Measurements from ENCODE around the gene FECH. TPM values are rescaled to one million over a fixed set of nuclear protein-coding genes. Genes with fewer than 3 reads are reported as not detected.
A peak's percentile ranks its signal among the peaks of the same experiment; 100 is the strongest.

FECH gene, protein sequence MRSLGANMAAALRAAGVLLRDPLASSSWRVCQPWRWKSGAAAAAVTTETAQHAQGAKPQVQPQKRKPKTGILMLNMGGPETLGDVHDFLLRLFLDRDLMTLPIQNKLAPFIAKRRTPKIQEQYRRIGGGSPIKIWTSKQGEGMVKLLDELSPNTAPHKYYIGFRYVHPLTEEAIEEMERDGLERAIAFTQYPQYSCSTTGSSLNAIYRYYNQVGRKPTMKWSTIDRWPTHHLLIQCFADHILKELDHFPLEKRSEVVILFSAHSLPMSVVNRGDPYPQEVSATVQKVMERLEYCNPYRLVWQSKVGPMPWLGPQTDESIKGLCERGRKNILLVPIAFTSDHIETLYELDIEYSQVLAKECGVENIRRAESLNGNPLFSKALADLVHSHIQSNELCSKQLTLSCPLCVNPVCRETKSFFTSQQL
- 24.1 and 24.8 TPM in 2 replicates for total RNA-seq (2021)
- long read RNA-seq, transcript FECH-202 (11 exons, 2,526 nt), result minor isoform, 13 of 106 reads
- long read RNA-seq, transcript FECH-201 (11 exons, 3,853 nt), result major isoform, 74 of 106 reads
- long read RNA-seq, partial matches to known transcripts, result 8 of 106 reads
- long read RNA-seq, other reads (novel, unspliced or antisense), result 10 of 106 reads

DNA sequence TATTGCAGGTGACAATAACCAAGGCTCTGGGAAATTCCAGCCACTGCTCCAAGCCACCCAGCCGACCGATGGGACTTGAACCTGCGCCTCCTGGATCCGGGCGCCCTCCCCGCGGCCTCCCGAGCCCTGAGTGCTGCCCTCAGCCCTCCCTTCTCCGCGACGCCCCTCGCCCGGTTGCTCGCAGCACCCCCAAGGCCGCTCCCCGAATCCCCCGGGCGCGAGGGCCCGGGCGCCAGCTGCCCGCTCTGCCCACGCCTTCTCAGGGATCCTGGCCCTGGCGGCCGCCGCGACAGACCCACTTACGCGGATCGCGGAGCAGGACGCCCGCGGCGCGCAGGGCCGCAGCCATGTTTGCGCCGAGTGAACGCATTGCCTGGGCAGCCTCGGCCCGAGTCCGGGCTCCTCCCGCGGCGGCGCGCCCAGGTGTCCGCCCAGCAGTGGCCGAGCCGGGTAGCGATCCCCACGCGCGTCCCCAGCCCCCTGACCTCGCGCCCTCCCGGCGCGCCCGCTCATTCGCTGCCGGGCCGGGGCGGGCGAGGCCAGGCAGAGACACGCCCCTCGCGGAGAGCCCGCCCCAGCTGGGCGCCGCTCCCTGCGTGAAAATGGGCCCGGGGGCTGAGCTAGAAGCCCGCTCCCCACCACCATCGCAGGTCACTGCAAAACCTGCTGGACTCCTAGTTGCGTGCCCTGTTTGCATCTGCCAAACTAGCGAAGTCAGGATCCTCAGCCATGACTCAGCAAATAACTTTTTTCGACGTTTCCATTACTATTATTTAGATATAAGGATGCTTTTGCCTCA lies at the start of gene FECH:
TSS of gene FECH (minus strand) at position 452 of the 799 bp plus-strand sequence. CDS start at position 370, 82 bp downstream.
- H3K4me1 Mint-ChIP-seq, result peaks cover 21% of the 10 kb centered on the region in 2 experiments
- Histone ChIP-seq H3K79me2 (ENCODE audit: insufficient read depth, low read length) (no peaks in the 10 kb centered on the region), H4K91ac (ENCODE audit: insufficient read length, low read depth, low read length) (no peak within 1 kb of the TSS), H2BK5ac (ENCODE audit: insufficient read length, low read length) (no peak within 1 kb of the TSS), H3K9me3 (ENCODE audit: control insufficient read depth, low read depth, low read length) (no peaks in the 10 kb centered on the region), H4K8ac (replicated peaks; ENCODE audit: insufficient read length, low read depth, low read length) (no peak within 1 kb of the TSS), H3K4ac (ENCODE audit: low read depth, low read length) (no peak within 1 kb of the TSS), H3K14ac (ENCODE audit: insufficient read depth, low read length) (peak within 1 kb of the TSS; percentile 76), H3K4me1 (ENCODE audit: insufficient read depth, low read length) (peaks cover 6% of the 10 kb centered on the region; the same call in 1 of the 2 replicates), H3K4me2 (ENCODE audit: insufficient read depth, insufficient read length, low read length) (peak within 1 kb of the TSS; percentile 92), H3K23me2 (ENCODE audit: insufficient read length, low read depth, low read length, poor library complexity, severe bottlenecking) (peaks cover 11% of the 10 kb centered on the region), H3K27ac (ENCODE audit: insufficient read length, low read depth, low read length) (no peak within 1 kb of the TSS), H3K9ac (ENCODE audit: extremely low read depth, insufficient read length, low read length) (peak within 1 kb of the TSS; percentile 67), H2BK120ac (ENCODE audit: low read depth, low read length, poor library complexity, severe bottlenecking) (no peak within 1 kb of the TSS), H2AFZ (ENCODE audit: low read length) (no peak within 1 kb of the TSS), H4K20me1 (ENCODE audit: control insufficient read depth, insufficient read depth, insufficient read length) (no peaks in the 10 kb centered on the region), H3K23ac (ENCODE audit: insufficient read length, low read depth, low read length) (no peak within 1 kb of the TSS), H3K27me3 (ENCODE audit: insufficient read depth, low read length) (no peaks in the 10 kb centered on the region), H3K18ac (ENCODE audit: insufficient read length, low read depth, low read length) (peak within 1 kb of the TSS; percentile 33), H3K79me1 (ENCODE audit: insufficient read depth, low read depth, low read length, poor library complexity, severe bottlenecking) (no peaks in the 10 kb centered on the region), H2BK12ac (ENCODE audit: insufficient read length, low read depth, low read length) (no peak within 1 kb of the TSS), H2AK5ac (ENCODE audit: insufficient read length, low read length) (no peak within 1 kb of the TSS), H3T11ph (ENCODE audit: low read length) (no peak within 1 kb of the TSS), H2BK20ac (ENCODE audit: low read depth, low read length, poor library complexity, severe bottlenecking) (no peak within 1 kb of the TSS), H3K56ac (ENCODE audit: insufficient read length, low read depth, low read length) (no peak within 1 kb of the TSS), H4K5ac (ENCODE audit: insufficient read length, low read depth, low read length) (no peak within 1 kb of the TSS), H2BK15ac (ENCODE audit: low read depth, low read length) (no peak within 1 kb of the TSS)
- H3K27ac Mint-ChIP-seq, result peak within 1 kb of the TSS in 2 of 3 experiments; percentile 45 to 83; a peak in 3 of 7 replicates
- H3K36me3 Mint-ChIP-seq (ENCODE audit: insufficient read depth in 1 of 3, low read depth in 3 of 3), result peaks cover 4 to 8% (median 7%) of the 10 kb centered on the region in 3 experiments; a peak in 4 of 7 replicates
- TF ChIP-seq, protein P1, sequence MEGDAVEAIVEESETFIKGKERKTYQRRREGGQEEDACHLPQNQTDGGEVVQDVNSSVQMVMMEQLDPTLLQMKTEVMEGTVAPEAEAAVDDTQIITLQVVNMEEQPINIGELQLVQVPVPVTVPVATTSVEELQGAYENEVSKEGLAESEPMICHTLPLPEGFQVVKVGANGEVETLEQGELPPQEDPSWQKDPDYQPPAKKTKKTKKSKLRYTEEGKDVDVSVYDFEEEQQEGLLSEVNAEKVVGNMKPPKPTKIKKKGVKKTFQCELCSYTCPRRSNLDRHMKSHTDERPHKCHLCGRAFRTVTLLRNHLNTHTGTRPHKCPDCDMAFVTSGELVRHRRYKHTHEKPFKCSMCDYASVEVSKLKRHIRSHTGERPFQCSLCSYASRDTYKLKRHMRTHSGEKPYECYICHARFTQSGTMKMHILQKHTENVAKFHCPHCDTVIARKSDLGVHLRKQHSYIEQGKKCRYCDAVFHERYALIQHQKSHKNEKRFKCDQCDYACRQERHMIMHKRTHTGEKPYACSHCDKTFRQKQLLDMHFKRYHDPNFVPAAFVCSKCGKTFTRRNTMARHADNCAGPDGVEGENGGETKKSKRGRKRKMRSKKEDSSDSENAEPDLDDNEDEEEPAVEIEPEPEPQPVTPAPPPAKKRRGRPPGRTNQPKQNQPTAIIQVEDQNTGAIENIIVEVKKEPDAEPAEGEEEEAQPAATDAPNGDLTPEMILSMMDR (conservative IDR thresholded peaks at IDR 0.05), result no peak
- H3K9me3 Mint-ChIP-seq, result no peaks in the 10 kb centered on the region
- H3K4me3 Mint-ChIP-seq, result peak within 1 kb of the TSS; percentile 78 to 88
- H3K27me3 Mint-ChIP-seq (ENCODE audit: low read depth), result no peaks in the 10 kb centered on the region
- peak; percentile 54 for DNase-seq
- WGBS (ENCODE audit: extremely low coverage, insufficient read length, low lambda C conversion rate), result no CpG with 5 or more reads among the region's 80 CpGs

Data from H9 (cell line).